Retinal pigment epithelial cell (primary cell): ENCODE results near the gene C7orf33.

ENCODE experiments used
- DNase-seq: peaks from one replicate; pipeline ENCODE4 v3.0.0-alpha.2; 2010; ENCODE audit warnings: low read depth
- H3K4me3 ChIP-seq: 2 replicates; pipeline ENCODE4 v1.5.1; 2011; ENCODE audit warnings: mild to moderate bottlenecking, low read length, control low read depth, moderate library complexity
- CTCF ChIP-seq: conservative IDR thresholded peaks from 2 replicates; pipeline ENCODE4 v1.5.1; 2011; ENCODE audit warnings: low read depth, low read length, control low read depth, inconsistent platforms

The C7orf33 gene

DNA sequence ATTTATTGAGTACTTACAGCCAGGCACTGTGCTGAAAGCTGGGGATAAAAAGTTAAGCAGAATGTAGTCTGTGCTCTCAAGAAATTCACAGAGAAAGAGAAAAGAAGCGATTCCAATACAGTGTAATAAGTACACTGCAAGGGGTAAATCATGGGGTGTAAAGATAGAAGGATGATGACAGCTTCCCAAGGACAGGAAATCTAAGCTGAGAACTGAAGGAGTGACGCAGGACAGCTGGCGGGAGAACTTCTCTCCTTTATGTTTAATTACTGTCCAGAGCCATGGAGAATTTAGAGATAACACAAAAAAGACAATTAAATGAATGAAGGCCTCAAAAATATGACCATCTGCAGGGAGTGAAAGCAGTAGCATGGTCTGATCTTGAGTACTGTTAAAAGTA is 34.8 kb downstream of the C7orf33 start:
- TF ChIP-seq CTCF, result no peak
- no peak for DNase-seq
- no peak overlapping the region for H3K4me3 ChIP-seq

GRCh38 chr7:148626828-148627227 is 36.3 kb downstream of the C7orf33 start:
- H3K4me3 ChIP-seq, result no peak overlapping the region
- TF ChIP-seq CTCF, result no peak
- DNase-seq, result no peak

DNA sequence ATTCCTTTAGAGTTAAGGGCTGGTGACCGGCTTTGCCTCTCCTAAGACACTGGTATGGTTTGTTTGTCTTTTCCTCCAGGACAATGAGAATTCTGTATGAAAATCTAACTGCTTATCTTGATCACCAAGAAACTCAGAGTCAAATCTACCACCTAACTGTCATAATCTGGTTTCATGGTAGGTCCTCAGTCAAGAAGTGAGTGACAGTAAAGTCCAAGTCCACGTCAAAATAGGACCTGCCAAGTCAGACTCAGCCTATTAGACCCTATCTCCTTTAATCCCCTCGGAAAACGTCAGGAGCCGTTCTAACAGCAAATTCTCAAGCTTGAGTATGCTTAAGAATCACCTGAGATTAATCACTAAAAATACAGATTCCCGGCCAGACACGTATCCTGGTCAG is 37.4 kb downstream of the C7orf33 start:
- H3K4me3 ChIP-seq, result no peak overlapping the region
- no peak for DNase-seq
- TF ChIP-seq CTCF, result no peak

- no peak for TF ChIP-seq CTCF
- no peak for DNase-seq
Measured at GRCh38 chr7:148630078-148630477, 39.5 kb downstream of the C7orf33 start.

DNA sequence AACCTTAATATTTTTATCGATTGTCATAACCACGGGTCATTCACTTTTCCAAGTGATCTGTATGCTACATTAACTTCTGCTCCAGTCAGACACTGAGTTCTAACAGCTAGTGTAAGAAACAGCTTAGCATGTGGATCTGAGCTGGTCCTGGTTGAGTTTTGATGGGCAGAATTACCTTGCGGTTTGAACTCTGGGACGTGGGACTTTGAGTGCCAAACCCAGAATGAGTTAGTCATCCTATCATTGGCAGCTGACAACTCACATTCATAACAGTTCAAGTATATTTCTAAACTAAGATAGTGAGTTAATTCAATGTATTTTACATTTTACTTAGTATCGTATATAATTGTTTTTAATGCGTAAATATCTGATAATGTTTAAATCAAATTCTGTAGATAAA is 43.2 kb downstream of the C7orf33 start:
- DNase-seq, result no peak
- TF ChIP-seq CTCF, result no peak
- H3K4me3 ChIP-seq, result no peak overlapping the region

More at GRCh38 chr7:148630078-148630477, 39.5 kb downstream of the C7orf33 start:
- H3K4me3 ChIP-seq, result no peak overlapping the region

DNA sequence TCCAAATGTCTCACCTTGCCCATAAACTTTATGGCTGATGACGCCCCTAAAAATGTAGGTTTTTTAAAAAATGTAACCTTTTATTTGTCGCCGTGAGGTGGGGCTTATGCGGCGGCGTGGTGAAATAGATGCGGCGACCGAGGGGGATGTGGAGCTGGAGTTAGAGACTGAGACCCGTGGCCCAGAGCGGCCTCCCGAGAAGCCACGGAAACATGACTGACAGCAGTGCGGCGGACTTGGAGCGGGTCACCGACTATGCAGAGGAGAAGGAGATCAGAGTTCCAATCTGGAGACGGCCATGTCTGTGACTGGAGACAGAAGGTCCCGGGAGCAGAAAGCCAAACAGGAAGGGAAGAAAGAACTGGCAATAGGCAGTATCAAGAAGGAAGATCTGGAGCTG is 46.5 kb downstream of the C7orf33 start:
- no peak overlapping the region for H3K4me3 ChIP-seq
- no peak for TF ChIP-seq CTCF
- DNase-seq, result no peak

GRCh38 chr7:148645898-148646297 is 55.3 kb downstream of the C7orf33 start:
- TF ChIP-seq CTCF, result no peak
- H3K4me3 ChIP-seq, result no peak overlapping the region
- DNase-seq, result no peak
